HepG2 (cell line): Measurements from ENCODE around the gene TARM1. TPM values are rescaled to one million over a fixed set of nuclear protein-coding genes. Genes with fewer than 3 reads are reported as not detected.

ENCODE experiments used
- ARNT ChIP-seq: fragments of 450-650 bp; IDR thresholded peaks from 2 replicates; pipeline ENCODE4 v1.6.1; 2017
- BRD4 ChIP-seq: sonication (generic); formaldehyde crosslinking; IDR thresholded peaks from 2 replicates; pipeline ENCODE4 v1.4.0; 2020; ENCODE audit warnings: missing genetic modification reagents
- FLYWCH1 ChIP-seq: sonication (generic); formaldehyde crosslinking; IDR thresholded peaks from 2 replicates; pipeline ENCODE4 v1.8.1; 2023; ENCODE audit warnings: mild to moderate bottlenecking, missing genetic modification reagents
- IRF2 ChIP-seq: IDR thresholded peaks from 2 replicates; pipeline ENCODE4 v1.6.1; 2018; ENCODE audit warnings: missing genetic modification reagents, missing compliant biosample characterization
- KLF6 ChIP-seq: IDR thresholded peaks from 2 replicates; pipeline ENCODE4 v1.8.0; 2016; ENCODE audit warnings: missing biosample characterization, missing genetic modification reagents
- MXD4 ChIP-seq: IDR thresholded peaks from 2 replicates; pipeline ENCODE4 v1.6.1; 2016; ENCODE audit warnings: mild to moderate bottlenecking, missing biosample characterization, missing genetic modification reagents
- NCOA5 ChIP-seq: sonication (generic); formaldehyde crosslinking; IDR thresholded peaks from 2 replicates; pipeline ENCODE4 v1.4.0; 2020; ENCODE audit warnings: missing genetic modification reagents
- NFIC ChIP-seq: IDR thresholded peaks from 2 replicates; pipeline ENCODE4 v1.6.1; 2012; ENCODE audit warnings: mild to moderate bottlenecking, low read length, inconsistent platforms
- NRL ChIP-seq: sonication (generic); formaldehyde crosslinking; IDR thresholded peaks from 2 replicates; pipeline ENCODE4 v1.5.0; 2020; ENCODE audit warnings: missing genetic modification reagents, mild to moderate bottlenecking, moderate library complexity, borderline replicate concordance
- ONECUT2 ChIP-seq: sonication (generic); formaldehyde crosslinking; IDR thresholded peaks from 2 replicates; pipeline ENCODE4 v1.4.0; 2020; ENCODE audit warnings: missing genetic modification reagents
- PHB2 ChIP-seq: fragments of 450-650 bp; IDR thresholded peaks from 2 replicates; pipeline ENCODE4 v1.6.1; 2018; ENCODE audit not compliant: partially characterized antibody
- POLR2A ChIP-seq, 2 experiments: IDR thresholded peaks; 2 replicates each; pipeline ENCODE4 v1.6.1; 2011; ENCODE audit warnings: low read depth in 2 of 2, low read length in 2 of 2, mild to moderate bottlenecking in 1 of 2, moderate library complexity in 1 of 2; ENCODE audit not compliant: insufficient read depth in 1 of 2
- SRSF4 ChIP-seq: fragments of 200-400 bp; formaldehyde crosslinking; IDR thresholded peaks from one replicate; pipeline ENCODE4 v1.6.1; 2018; ENCODE audit warnings: mild to moderate bottlenecking, low read depth, low read length, moderate library complexity; ENCODE audit not compliant: poor library complexity, severe bottlenecking
- TCF12 ChIP-seq, 2 experiments: fragments of 450-650 bp in 1 of 2; sonication (generic) in 1 of 2; formaldehyde crosslinking in 1 of 2; IDR thresholded peaks; 2 replicates each; pipeline versions ENCODE4 v1.6.1 to v1.8.0; 2017 to 2022; ENCODE audit warnings: antibody characterized with exemption in 1 of 2, mild to moderate bottlenecking in 1 of 2, missing genetic modification reagents in 1 of 2, moderate library complexity in 1 of 2
- ZBTB49 ChIP-seq: sonication (generic); formaldehyde crosslinking; IDR thresholded peaks from 2 replicates; pipeline ENCODE4 v1.4.0; 2020; ENCODE audit warnings: missing genetic modification reagents, borderline replicate concordance
- ZMAT3 ChIP-seq: sonication (generic); formaldehyde crosslinking; conservative IDR thresholded peaks from 2 replicates; pipeline ENCODE4 v1.7.0; 2021; ENCODE audit warnings: missing genetic modification reagents
- ZNF205 ChIP-seq: IDR thresholded peaks from 2 replicates; pipeline ENCODE4 v1.6.1; 2018; ENCODE audit warnings: missing biosample characterization, missing genetic modification reagents
- ZNF234 ChIP-seq: sonication (generic); formaldehyde crosslinking; conservative IDR thresholded peaks from 2 replicates; pipeline ENCODE4 v1.5.1; 2020; ENCODE audit warnings: mild to moderate bottlenecking, missing genetic modification reagents
- ZNF615 ChIP-seq: sonication (generic); formaldehyde crosslinking; IDR thresholded peaks from 2 replicates; pipeline ENCODE4 v1.5.0; 2020; ENCODE audit warnings: mild to moderate bottlenecking, missing genetic modification reagents, borderline replicate concordance
- ZSCAN20 ChIP-seq: sonication (generic); formaldehyde crosslinking; IDR thresholded peaks from 2 replicates; pipeline ENCODE4 v1.4.0; 2020; ENCODE audit warnings: missing genetic modification reagents, mild to moderate bottlenecking, borderline replicate concordance
- polyA plus RNA-seq, 8 experiments: library from polyadenylated mRNA; depleted of rRNA in 3 of 8; stranded (reverse) in 7 of 8; unstranded in 1 of 8; fragments of >200 nt; fragmentation: Illumina TruSeq in 4 of 8; extraction: Trizol in 4 of 8; gene quantifications; 2 replicates each; pipeline versions ENCODE4 v1.2.1 to v1.2.3, GENCODE V29; 2011 to 2016; ENCODE audit warnings: low read depth in 4 of 8, missing spikeins in 1 of 8, mixed read lengths in 1 of 8; ENCODE audit not compliant: insufficient read depth in 1 of 8
- total RNA-seq, 5 experiments: library from RNA; depleted of rRNA; stranded (reverse); fragments of >200 nt; fragmentation: Illumina TruSeq; extraction: Trizol; gene quantifications; 2 replicates each; pipeline ENCODE4 v1.2.3, GENCODE V29; 2016; ENCODE audit warnings: low read depth in 1 of 5
- TF ChIP-seq, protein P1 (sequence below): sonication (generic); formaldehyde crosslinking; IDR thresholded peaks from 2 replicates; pipeline ENCODE4 v1.8.0; 2022; ENCODE audit warnings: mild to moderate bottlenecking, missing genetic modification reagents, moderate library complexity
- TF ChIP-seq, protein P2 (sequence below): IDR thresholded peaks from 2 replicates; pipeline ENCODE4 v1.6.1; 2016; ENCODE audit warnings: missing compliant biosample characterization, missing genetic modification reagents, borderline replicate concordance
- TF ChIP-seq, protein P3 (sequence below): IDR thresholded peaks from 2 replicates; pipeline ENCODE4 v1.6.1; 2016; ENCODE audit warnings: low read depth, borderline replicate concordance
- TF ChIP-seq, protein P4 (sequence below): sonication (generic); formaldehyde crosslinking; conservative IDR thresholded peaks from 2 replicates; pipeline ENCODE4 v1.4.0; 2020; ENCODE audit warnings: missing genetic modification reagents

TARM1 gene
- total and polyA plus RNA-seq, 2 of the 13 experiments (the other 11 are each of a cell fraction or from before 2014, with no cell fraction given): not detected

- TF ChIP-seq NCOA5 (no peak), PHB2 (no peak), MXD4 (CRISPR knock-in tag) (peak; percentile 85), BRD4 (CRISPR knock-in tag) (no peak), FLYWCH1 (CRISPR knock-in tag) (no peak), NRL (peak; percentile 63), IRF2 (peak; percentile 99), ARNT (no peak), ZBTB49 (CRISPR knock-in tag) (no peak), ZNF205 (CRISPR knock-in tag) (peak; percentile 19; the same call in 1 of the 2 replicates), ZSCAN20 (no peak), TCF12 (IDR thresholded peaks at IDR 0.05) (no peak), TCF12 (CRISPR knock-in tag; IDR thresholded peaks at IDR 0.05) (0 out of 2 replicates have a peak, but pooled peaks have one; percentile 39), KLF6 (CRISPR knock-in tag) (0 out of 2 replicates have a peak, but pooled peaks have one; percentile 50), SRSF4 (no peak), ZNF615 (CRISPR knock-in tag) (no peak), NFIC (no peak), ZNF234 (CRISPR knock-in tag) (no peak), ONECUT2 (CRISPR knock-in tag) (no peak), ZMAT3 (no peak; the same call in 1 of the 2 replicates), POLR2A (IDR thresholded peaks at IDR 0.05; ENCODE audit: insufficient read depth in 1 of 2, low read depth in 2 of 2, low read length in 2 of 2) (peak; percentile 44 to 87; a peak in 3 of 4 replicates)
- TF ChIP-seq, protein P1, sequence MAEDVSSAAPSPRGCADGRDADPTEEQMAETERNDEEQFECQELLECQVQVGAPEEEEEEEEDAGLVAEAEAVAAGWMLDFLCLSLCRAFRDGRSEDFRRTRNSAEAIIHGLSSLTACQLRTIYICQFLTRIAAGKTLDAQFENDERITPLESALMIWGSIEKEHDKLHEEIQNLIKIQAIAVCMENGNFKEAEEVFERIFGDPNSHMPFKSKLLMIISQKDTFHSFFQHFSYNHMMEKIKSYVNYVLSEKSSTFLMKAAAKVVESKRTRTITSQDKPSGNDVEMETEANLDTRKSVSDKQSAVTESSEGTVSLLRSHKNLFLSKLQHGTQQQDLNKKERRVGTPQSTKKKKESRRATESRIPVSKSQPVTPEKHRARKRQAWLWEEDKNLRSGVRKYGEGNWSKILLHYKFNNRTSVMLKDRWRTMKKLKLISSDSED (CRISPR knock-in tag): no peak
- TF ChIP-seq, protein P2, sequence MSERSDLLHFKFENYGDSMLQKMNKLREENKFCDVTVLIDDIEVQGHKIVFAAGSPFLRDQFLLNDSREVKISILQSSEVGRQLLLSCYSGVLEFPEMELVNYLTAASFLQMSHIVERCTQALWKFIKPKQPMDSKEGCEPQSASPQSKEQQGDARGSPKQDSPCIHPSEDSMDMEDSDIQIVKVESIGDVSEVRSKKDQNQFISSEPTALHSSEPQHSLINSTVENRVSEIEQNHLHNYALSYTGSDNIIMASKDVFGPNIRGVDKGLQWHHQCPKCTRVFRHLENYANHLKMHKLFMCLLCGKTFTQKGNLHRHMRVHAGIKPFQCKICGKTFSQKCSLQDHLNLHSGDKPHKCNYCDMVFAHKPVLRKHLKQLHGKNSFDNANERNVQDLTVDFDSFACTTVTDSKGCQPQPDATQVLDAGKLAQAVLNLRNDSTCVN (CRISPR knock-in tag): no peak; the same call in 1 of the 2 replicates
- TF ChIP-seq, protein P3, sequence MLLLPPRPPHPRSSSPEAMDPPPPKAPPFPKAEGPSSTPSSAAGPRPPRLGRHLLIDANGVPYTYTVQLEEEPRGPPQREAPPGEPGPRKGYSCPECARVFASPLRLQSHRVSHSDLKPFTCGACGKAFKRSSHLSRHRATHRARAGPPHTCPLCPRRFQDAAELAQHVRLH (CRISPR knock-in tag): peak; percentile 67; the same call in 1 of the 2 replicates
- TF ChIP-seq, protein P4, sequence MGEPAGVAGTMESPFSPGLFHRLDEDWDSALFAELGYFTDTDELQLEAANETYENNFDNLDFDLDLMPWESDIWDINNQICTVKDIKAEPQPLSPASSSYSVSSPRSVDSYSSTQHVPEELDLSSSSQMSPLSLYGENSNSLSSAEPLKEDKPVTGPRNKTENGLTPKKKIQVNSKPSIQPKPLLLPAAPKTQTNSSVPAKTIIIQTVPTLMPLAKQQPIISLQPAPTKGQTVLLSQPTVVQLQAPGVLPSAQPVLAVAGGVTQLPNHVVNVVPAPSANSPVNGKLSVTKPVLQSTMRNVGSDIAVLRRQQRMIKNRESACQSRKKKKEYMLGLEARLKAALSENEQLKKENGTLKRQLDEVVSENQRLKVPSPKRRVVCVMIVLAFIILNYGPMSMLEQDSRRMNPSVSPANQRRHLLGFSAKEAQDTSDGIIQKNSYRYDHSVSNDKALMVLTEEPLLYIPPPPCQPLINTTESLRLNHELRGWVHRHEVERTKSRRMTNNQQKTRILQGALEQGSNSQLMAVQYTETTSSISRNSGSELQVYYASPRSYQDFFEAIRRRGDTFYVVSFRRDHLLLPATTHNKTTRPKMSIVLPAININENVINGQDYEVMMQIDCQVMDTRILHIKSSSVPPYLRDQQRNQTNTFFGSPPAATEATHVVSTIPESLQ (CRISPR knock-in tag): no peak
Observed at GRCh38 chr19:54102421-54103169, 21.4 kb upstream of the TARM1 start, which contains the start of gene NDUFA3 (continued).
